ENCODE data around the gene GDPD3.

GDPD3 gene

DNA sequence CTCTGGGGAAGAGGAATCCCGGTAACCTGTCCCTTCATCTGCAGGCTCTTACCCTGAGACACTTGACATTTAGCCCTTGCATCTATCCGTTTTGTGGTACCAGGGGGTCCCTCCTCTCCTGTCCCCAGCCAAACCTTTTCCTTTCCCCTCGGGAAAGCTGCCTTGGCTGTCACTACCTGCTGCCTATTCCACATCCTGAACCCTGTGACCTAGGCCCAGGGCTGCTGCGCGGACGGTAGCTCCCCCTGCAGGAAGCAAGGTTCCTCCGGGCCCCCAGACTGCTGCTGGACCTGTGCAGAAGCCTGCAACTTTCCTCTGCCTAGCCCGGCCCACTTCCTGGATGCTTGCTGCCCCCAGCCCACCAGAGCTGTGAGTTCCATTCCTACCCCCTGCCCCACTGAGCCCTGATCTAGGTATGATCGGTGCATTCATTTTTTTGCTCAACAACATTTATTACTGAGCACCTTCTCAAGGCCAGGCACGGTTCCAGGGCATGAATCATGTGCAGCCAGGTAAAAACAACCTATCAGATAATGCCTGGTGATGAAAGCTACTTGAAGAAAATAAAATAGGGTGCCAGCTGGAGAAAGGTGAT lies 58.3 kb downstream of the GDPD3 start:
- peak; percentile 41 for ATAC-seq
- no peak for TF ChIP-seq ZFP3 (CRISPR knock-in tag; IDR thresholded peaks at IDR 0.05)
- TF ChIP-seq RARB (CRISPR knock-in tag; IDR thresholded peaks at IDR 0.05) = no peak
- TF ChIP-seq ARNTL (CRISPR knock-in tag; IDR thresholded peaks at IDR 0.05; ENCODE audit: borderline replicate concordance, low read depth) = no peak
- no peak for TF ChIP-seq ESRRG (CRISPR knock-in tag; IDR thresholded peaks at IDR 0.05)

Measured in SK-N-SH treated with all-trans-retinoic acid at 6 μM for 48 hours (cell line).